HG03108 (cell line): ENCODE data around the gene ATE1.
A peak's percentile ranks its signal among the peaks of the same experiment; 100 is the strongest.
"Not testable (repeated sequence)": the region's sequence is repeated elsewhere in the genome, so short reads cannot be mapped to it uniquely, and the experiment has no call there.

Source experiments
- ATAC-seq: cut with Tn5 transposase; IDR thresholded peaks from one replicate; pipeline ENCODE4 v1.9.1; 2021; ENCODE audit warnings: moderate library complexity; ENCODE audit not compliant: unreplicated experiment

The ATE1 gene

GRCh38 chr10:121797490-121797889 is 130.3 kb downstream of the ATE1 start:
- no peak for ATAC-seq

GRCh38 chr10:121796342-121796741 is 131.5 kb downstream of the ATE1 start:
- no peak for ATAC-seq

- no peak for ATAC-seq
Observed at GRCh38 chr10:121792198-121792597, 135.6 kb downstream of the ATE1 start.

GRCh38 chr10:121791761-121792160 is 136.1 kb downstream of the ATE1 start:
- no peak for ATAC-seq

- ATAC-seq, result no peak
Observed at GRCh38 chr10:121788717-121789116, 139.1 kb downstream of the ATE1 start.

GRCh38 chr10:121788115-121788514 is 139.7 kb downstream of the ATE1 start:
- ATAC-seq, result no peak

- no peak for ATAC-seq
Observed at GRCh38 chr10:121787169-121787568, 140.7 kb downstream of the ATE1 start.

- no peak for ATAC-seq
Observed at GRCh38 chr10:121783782-121784372, 144.0 kb downstream of the ATE1 start.

- no peak for ATAC-seq
Observed at GRCh38 chr10:121781101-121781500, 146.7 kb downstream of the ATE1 start.

- no peak for ATAC-seq
Observed at GRCh38 chr10:121774813-121775212, 153.0 kb downstream of the ATE1 start.

GRCh38 chr10:121774404-121774803 is 153.4 kb downstream of the ATE1 start:
- ATAC-seq, result no peak

- no peak for ATAC-seq
Observed at GRCh38 chr10:121772884-121773283, 154.9 kb downstream of the ATE1 start.

- no peak for ATAC-seq
Observed at GRCh38 chr10:121772406-121772805, 155.4 kb downstream of the ATE1 start.

GRCh38 chr10:121771966-121772365 is 155.9 kb downstream of the ATE1 start:
- ATAC-seq, result no peak

- ATAC-seq, result no peak
Observed at GRCh38 chr10:121766426-121766825, 161.4 kb downstream of the ATE1 start.

GRCh38 chr10:121765204-121765603 is 162.6 kb downstream of the ATE1 start:
- ATAC-seq, result no peak

GRCh38 chr10:121764233-121764942 is 163.4 kb downstream of the ATE1 start:
- no peak for ATAC-seq

- ATAC-seq, result not testable (repeated sequence)
Observed at GRCh38 chr10:121757241-121757640, 170.6 kb downstream of the ATE1 start.

GRCh38 chr10:121755496-121755895 is 172.3 kb downstream of the ATE1 start:
- not testable (repeated sequence) for ATAC-seq

GRCh38 chr10:121754666-121755065 is 173.2 kb downstream of the ATE1 start:
- no peak for ATAC-seq

- ATAC-seq, result peak; percentile 86
Observed at GRCh38 chr10:121753726-121754476, 173.9 kb downstream of the ATE1 start.

GRCh38 chr10:121751191-121751760 is 176.6 kb downstream of the ATE1 start:
- no peak for ATAC-seq
